Spinal cord (tissue), 10 donors: ENCODE results near the gene WDR6. TPM values are rescaled to one million over a fixed set of nuclear protein-coding genes. Genes with fewer than 3 reads are reported as not detected.

ENCODE experiments used
- DNase-seq, 6 donors: peaks; one replicate each; pipeline versions ENCODE4 v3.0.0 to v3.0.0-alpha.2; 2013 to 2015; ENCODE audit warnings: low spot score in 6 of 6, low read depth in 4 of 6
- H3K27ac ChIP-seq: one replicate; pipeline ENCODE4 v1.5.1; 2013; ENCODE audit warnings: low read depth, low read length, control low read depth
- H3K27me3 ChIP-seq: one replicate; pipeline ENCODE4 v1.6.1; 2013; ENCODE audit warnings: low read length; ENCODE audit not compliant: control insufficient read depth, insufficient read depth
- H3K36me3 ChIP-seq: one replicate; pipeline ENCODE4 v1.6.1; 2013; ENCODE audit warnings: low read length; ENCODE audit not compliant: control insufficient read depth, insufficient read depth
- H3K4me1 ChIP-seq: one replicate; pipeline ENCODE4 v1.6.1; 2013; ENCODE audit warnings: low read length; ENCODE audit not compliant: control insufficient read depth, insufficient read depth
- H3K4me3 ChIP-seq: one replicate; pipeline ENCODE4 v1.5.1; 2013; ENCODE audit warnings: low read depth, low read length, control low read depth
- H3K9me3 ChIP-seq: one replicate; pipeline ENCODE4 v1.6.1; 2013; ENCODE audit warnings: low read length; ENCODE audit not compliant: control insufficient read depth, insufficient read depth
- WGBS: methylation state at CpG from one replicate; pipeline ENCODE4 v1.1.5; 2013; ENCODE audit warnings: missing lambda C conversion rate; ENCODE audit not compliant: insufficient coverage; 5-methylcytosine and 5-hydroxymethylcytosine counted together
- polyA plus RNA-seq, 2 donors: library from polyadenylated mRNA; unstranded; fragments of 120-200 nt; gene quantifications; one replicate each; pipeline ENCODE4 v1.2.1, GENCODE V29; 2013; ENCODE audit not compliant: insufficient read length in 2 of 2
- small RNA-seq: library from RNA; depleted of rRNA; stranded (forward); fragments of <200 nt; gene quantifications from one replicate; pipeline ENCODE3, GENCODE V24; 2014; ENCODE audit warnings: low replicate concordance
- total RNA-seq, 2 donors: library from RNA; depleted of rRNA in 1 of 2; stranded (reverse); fragments of 120-200 nt in 1 of 2; fragments of >200 nt in 1 of 2; gene quantifications; one replicate each; pipeline versions ENCODE4 v1.2.3 to v1.2.4, GENCODE V29; 2013 to 2014
- donor health status: healthy.

WDR6 gene
- total and polyA plus RNA-seq, 4 donors, result 81.7 to 241 (median 193) TPM

GRCh38 chr3:49035281-49035680 lies 28.1 kb downstream of the WDR6 start:
- H3K27ac ChIP-seq, result no peak overlapping the region
- WGBS, result 100% methylated on average over 2 of the region's 3 CpGs

GRCh38 chr3:49053543-49053942 lies 46.4 kb downstream of the WDR6 start:
- Histone ChIP-seq H3K4me3 (no peak overlapping the region), H3K4me1 (no peaks in the 10 kb centered on the region), H3K27me3 (no peaks in the 10 kb centered on the region), H3K36me3 (peaks cover 61% of the 10 kb centered on the region), H3K27ac (no peak overlapping the region), H3K9me3 (no peaks in the 10 kb centered on the region)
- WGBS, result no CpG with 5 or more reads among the region's 1 CpG
- DNase-seq, result no peak

More at GRCh38 chr3:49035281-49035680, 28.1 kb downstream of the WDR6 start:
- no peaks in the 10 kb centered on the region for H3K9me3 ChIP-seq
- no peaks in the 10 kb centered on the region for H3K4me1 ChIP-seq
- H3K4me3 ChIP-seq, result no peak overlapping the region
- no peak for DNase-seq
- no peaks in the 10 kb centered on the region for H3K27me3 ChIP-seq
- peaks cover 76% of the 10 kb centered on the region for H3K36me3 ChIP-seq

- no peak for DNase-seq
- Histone ChIP-seq H3K36me3 (peaks cover 59% of the 10 kb centered on the region), H3K27me3 (no peaks in the 10 kb centered on the region), H3K4me1 (no peaks in the 10 kb centered on the region), H3K4me3 (no peak overlapping the region), H3K27ac (no peak overlapping the region), H3K9me3 (no peaks in the 10 kb centered on the region)
- WGBS, result no CpG with 5 or more reads among the region's 2 CpGs
Observed at GRCh38 chr3:49054344-49054862, 47.2 kb downstream of the WDR6 start.

- WGBS, result 95% methylated on average over 10 of the region's 10 CpGs
Observed at GRCh38 chr3:49057268-49057667, 50.1 kb downstream of the WDR6 start.

GRCh38 chr3:49058011-49058410 lies 50.8 kb downstream of the WDR6 start:
- H3K36me3 ChIP-seq, result peaks cover 61% of the 10 kb centered on the region
- 97% methylated on average over 5 of the region's 7 CpGs for WGBS
- no peak overlapping the region for H3K27ac ChIP-seq

More at GRCh38 chr3:49057268-49057667, 50.1 kb downstream of the WDR6 start:
- no peaks in the 10 kb centered on the region for H3K27me3 ChIP-seq
- H3K4me1 ChIP-seq, result no peaks in the 10 kb centered on the region
- no peak overlapping the region for H3K4me3 ChIP-seq
- peaks cover 63% of the 10 kb centered on the region for H3K36me3 ChIP-seq
- H3K27ac ChIP-seq, result no peak overlapping the region
- DNase-seq, result no peak
- H3K9me3 ChIP-seq, result no peaks in the 10 kb centered on the region

More at GRCh38 chr3:49058011-49058410, 50.8 kb downstream of the WDR6 start:
- Histone ChIP-seq H3K4me1 (no peaks in the 10 kb centered on the region), H3K9me3 (no peaks in the 10 kb centered on the region), H3K4me3 (no peak overlapping the region), H3K27me3 (no peaks in the 10 kb centered on the region)
- DNase-seq, result no peak

Small RNA genes within 50 kb of the gene (small RNA-seq; reads per million reads assigned to genes)
- gene MIR191 (4,204 reads per million, percentile 100 among the genes with 10 or more reads in this experiment), gene MIR425 (88.8 reads per million, percentile 98 among the genes with 10 or more reads in this experiment)

Other genes with a start within 250 kb of the WDR6 start
- gene PRKAR2A, start 159.5 kb upstream of the WDR6 start, total RNA-seq, result 10 to 100 TPM; 29.2 to 40.3 TPM
- gene PRKAR2A, start 159.5 kb upstream of the WDR6 start, polyA plus RNA-seq, result 10 to 100 TPM; 32.3 to 36.5 TPM
- gene SLC25A20, start 108.5 kb upstream of the WDR6 start, total RNA-seq, result 10 to 100 TPM; 21.1 to 21.6 TPM
- 10 to 100 TPM; 21.3 to 23.6 TPM for gene SLC25A20, start 108.5 kb upstream of the WDR6 start, polyA plus RNA-seq
- 10 to 100 TPM; 81.0 to 81.9 TPM for gene ARIH2, start 88.5 kb upstream of the WDR6 start, total RNA-seq
- 10 to 100 TPM; 66.6 to 96.4 TPM for gene ARIH2, start 88.5 kb upstream of the WDR6 start, polyA plus RNA-seq
- 10 to 100 TPM; 58.4 to 69.0 TPM for gene P4HTM, start 17.1 kb upstream of the WDR6 start, total RNA-seq
- 10 to 100 TPM; 70.7 to 82.7 TPM for gene P4HTM, start 17.1 kb upstream of the WDR6 start, polyA plus RNA-seq
- gene DALRD3, start 11.2 kb downstream of the WDR6 start, total RNA-seq, result 10 to 100 TPM; 35.7 to 51.3 TPM
- gene DALRD3, start 11.2 kb downstream of the WDR6 start, polyA plus RNA-seq, result 10 to 100 TPM; 83.8 to 85.7 TPM
- gene NDUFAF3, start 14.7 kb downstream of the WDR6 start, total RNA-seq, result 10 to 100 TPM; 37.0 to 97.0 TPM
- gene NDUFAF3, start 14.7 kb downstream of the WDR6 start, polyA plus RNA-seq, result 10 to 100 TPM; 69.0 to 79.9 TPM
- 100 to 1,000 TPM; 143 to 215 TPM for gene IMPDH2, start 22.0 kb downstream of the WDR6 start, total RNA-seq
- gene IMPDH2, start 22.0 kb downstream of the WDR6 start, polyA plus RNA-seq, result 100 to 1,000 TPM; 139 to 150 TPM
- gene QRICH1, start 86.7 kb downstream of the WDR6 start, total RNA-seq, result 100 to 1,000 TPM in 1 of 2 donors, 10 to 100 TPM in 1; 84.6 to 104 TPM
- gene QRICH1, start 86.7 kb downstream of the WDR6 start, polyA plus RNA-seq, result 10 to 100 TPM; 62.9 to 80.1 TPM
- gene QARS1, start 97.4 kb downstream of the WDR6 start, total RNA-seq, result 100 to 1,000 TPM; 122 to 187 TPM
- 100 to 1,000 TPM; 136 to 159 TPM for gene QARS1, start 97.4 kb downstream of the WDR6 start, polyA plus RNA-seq
- gene USP19, start 113.4 kb downstream of the WDR6 start, total RNA-seq, result 10 to 100 TPM; 32.5 to 45.0 TPM
- 10 to 100 TPM; 46.9 to 54.4 TPM for gene USP19, start 113.4 kb downstream of the WDR6 start, polyA plus RNA-seq
- 100 to 1,000 TPM; 225 to 536 TPM for gene LAMB2, start 125.7 kb downstream of the WDR6 start, total RNA-seq
- 100 to 1,000 TPM; 160 to 221 TPM for gene LAMB2, start 125.7 kb downstream of the WDR6 start, polyA plus RNA-seq
- 10 to 100 TPM in 1 of 2 donors, 1 to 10 TPM in 1; 9.7 to 23.1 TPM for gene CCDC71, start 158.9 kb downstream of the WDR6 start, total RNA-seq
- gene CCDC71, start 158.9 kb downstream of the WDR6 start, polyA plus RNA-seq, result 10 to 100 TPM; 17.5 to 19.7 TPM
- 10 to 100 TPM; 20.0 to 61.6 TPM for gene KLHDC8B, start 164.2 kb downstream of the WDR6 start, total RNA-seq
- 10 to 100 TPM; 34.7 to 38.7 TPM for gene KLHDC8B, start 164.2 kb downstream of the WDR6 start, polyA plus RNA-seq